HG02938 (cell line): ENCODE results near the gene GSX2.
"Not testable (repeated sequence)": the region's sequence is repeated elsewhere in the genome, so short reads cannot be mapped to it uniquely, and the experiment has no call there.

Experiments
- ATAC-seq: cut with Tn5 transposase; IDR thresholded peaks from one replicate; pipeline ENCODE4 v1.9.1; 2021; ENCODE audit warnings: mild to moderate bottlenecking, moderate library complexity; ENCODE audit not compliant: unreplicated experiment

Gene GSX2

GRCh38 chr4:54102531-54103106, 2.7 kb downstream of the GSX2 start:
- no peak for ATAC-seq

GRCh38 chr4:54103190-54103574, 3.2 kb downstream of the GSX2 start:
- no peak for ATAC-seq

- ATAC-seq, result no peak
Observed at GRCh38 chr4:54104907-54105306, 4.9 kb downstream of the GSX2 start.

- no peak for ATAC-seq
Observed at GRCh38 chr4:54107951-54108748, 8.2 kb downstream of the GSX2 start.

- ATAC-seq, result no peak
Observed at GRCh38 chr4:54109241-54110018, 9.5 kb downstream of the GSX2 start.

- no peak for ATAC-seq
Observed at GRCh38 chr4:54110019-54110416, 10.1 kb downstream of the GSX2 start.

- not testable (repeated sequence) for ATAC-seq
Observed at GRCh38 chr4:54113206-54113605, 13.2 kb downstream of the GSX2 start.

- ATAC-seq, result not testable (repeated sequence)
Observed at GRCh38 chr4:54116246-54116645, 16.3 kb downstream of the GSX2 start.

- no peak for ATAC-seq
Observed at GRCh38 chr4:54118850-54119589, 19.1 kb downstream of the GSX2 start.

GRCh38 chr4:54120518-54120917, 20.6 kb downstream of the GSX2 start:
- no peak for ATAC-seq

- no peak for ATAC-seq
Observed at GRCh38 chr4:54127660-54128059, 27.7 kb downstream of the GSX2 start.

GRCh38 chr4:54128694-54129093, 28.7 kb downstream of the GSX2 start:
- ATAC-seq, result not testable (repeated sequence)

- ATAC-seq, result no peak
Observed at GRCh38 chr4:54139332-54139731, 39.4 kb downstream of the GSX2 start.

GRCh38 chr4:54140287-54140686, 40.3 kb downstream of the GSX2 start:
- no peak for ATAC-seq

GRCh38 chr4:54144199-54144598, 44.2 kb downstream of the GSX2 start:
- ATAC-seq, result no peak

GRCh38 chr4:54144661-54145171, 44.8 kb downstream of the GSX2 start:
- ATAC-seq, result no peak

- no peak for ATAC-seq
Observed at GRCh38 chr4:54146139-54146538, 46.2 kb downstream of the GSX2 start.

- no peak for ATAC-seq
Observed at GRCh38 chr4:54149323-54149722, 49.4 kb downstream of the GSX2 start.
